Stimulated activated CD4-positive, alpha-beta T cell treated with anti-CD3 and anti-CD28 coated beads, Interleukin-12 subunit alpha, Interleukin-12 subunit beta, amount 100 ng/mL, for 4 hours (primary cell): ENCODE results near the gene SLC52A3.
"Not testable (repeated sequence)": the region's sequence is repeated elsewhere in the genome, so short reads cannot be mapped to it uniquely, and the experiment has no call there.

Source experiments
- DNase-seq: peaks from one replicate; pipeline ENCODE4 v3.0.0-alpha.2; 2020

The SLC52A3 gene

GRCh38 chr20:725491-725890 is 42.8 kb downstream of the SLC52A3 start:
- no peak for DNase-seq

DNA sequence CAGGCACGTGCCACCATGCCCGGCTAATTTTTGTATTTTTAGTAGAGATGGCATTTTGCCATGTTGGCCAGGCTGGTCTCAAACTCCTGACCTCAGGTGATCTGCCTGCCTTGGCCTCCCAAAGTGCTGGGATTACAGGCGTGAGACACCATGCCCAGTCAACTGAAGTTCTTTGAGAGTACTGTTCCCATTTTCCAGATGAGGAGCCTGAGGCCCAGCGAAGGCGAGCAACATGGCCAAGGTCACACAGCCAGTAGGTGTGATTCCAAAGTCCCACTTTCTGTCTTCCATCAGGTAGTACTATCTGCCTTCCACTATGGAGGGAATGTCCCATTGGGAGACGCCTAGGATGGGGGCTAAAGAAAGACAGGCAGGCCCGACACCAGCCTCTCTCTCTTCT is 43.5 kb downstream of the SLC52A3 start:
- not testable (repeated sequence) for DNase-seq

GRCh38 chr20:723756-724155 is 44.5 kb downstream of the SLC52A3 start:
- no peak for DNase-seq

GRCh38 chr20:722822-723644 is 45.3 kb downstream of the SLC52A3 start:
- no peak for DNase-seq

DNA sequence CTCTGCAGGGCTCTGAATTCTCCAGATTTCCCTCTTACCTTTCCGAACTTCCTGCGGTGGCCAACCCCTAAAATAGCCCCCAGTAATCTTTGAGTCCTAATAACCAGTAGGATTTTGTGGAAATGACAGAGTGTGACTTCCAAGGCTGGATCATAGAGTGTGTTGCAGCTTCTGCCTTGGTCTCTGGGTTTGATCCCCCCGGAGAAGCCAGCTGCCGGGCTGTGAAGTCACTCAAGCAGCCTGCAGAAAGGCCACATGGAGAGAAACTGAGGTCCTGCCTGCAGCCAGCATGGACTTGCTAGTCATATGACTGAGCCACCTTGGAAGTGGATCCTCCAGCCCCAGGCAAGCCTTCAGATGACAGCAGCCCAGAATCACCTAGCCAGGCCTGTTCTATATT is 46.4 kb downstream of the SLC52A3 start:
- no peak for DNase-seq

GRCh38 chr20:719816-720215 is 48.5 kb downstream of the SLC52A3 start:
- DNase-seq = no peak

DNA sequence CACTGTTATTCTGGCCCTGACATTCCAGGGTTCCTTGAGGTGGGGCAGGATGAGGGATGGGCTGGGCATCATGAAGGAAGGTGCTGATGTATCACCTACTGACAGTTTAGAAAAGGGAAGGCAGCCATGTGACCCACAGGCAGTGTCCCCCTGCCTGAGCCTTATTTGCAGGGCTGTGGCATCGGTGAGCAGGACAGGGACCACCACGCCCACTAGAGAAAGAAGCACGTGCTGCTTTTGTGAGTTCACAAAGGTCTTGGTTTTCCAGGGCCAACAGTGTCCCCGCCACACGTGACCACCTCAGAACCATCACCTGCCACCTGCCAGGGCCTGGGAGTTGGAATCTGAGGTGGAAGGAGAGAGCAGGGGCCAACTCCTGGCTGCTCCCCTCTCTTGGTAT is 49.2 kb downstream of the SLC52A3 start:
- DNase-seq = no peak

GRCh38 chr20:717832-718231 is 50.5 kb downstream of the SLC52A3 start:
- no peak for DNase-seq

GRCh38 chr20:717271-717670 is 51.0 kb downstream of the SLC52A3 start:
- no peak for DNase-seq

DNA sequence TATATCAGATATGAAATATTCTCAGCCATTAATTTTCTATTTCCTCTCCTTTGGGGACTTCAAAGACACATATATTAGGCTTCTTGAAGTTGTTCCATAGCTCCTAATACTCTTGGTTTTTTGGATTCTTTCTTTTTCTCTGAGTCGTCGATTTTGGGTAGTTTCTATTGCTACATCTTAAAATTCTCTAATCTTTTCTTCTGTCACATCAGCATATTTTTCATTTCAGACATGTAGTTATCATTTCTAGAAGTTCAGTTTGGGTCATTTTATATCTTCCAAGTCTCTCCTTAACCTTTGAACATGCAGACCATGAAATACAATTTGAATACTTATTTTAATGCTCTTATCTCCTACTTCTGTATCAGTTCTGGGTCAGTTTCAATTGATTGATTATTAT is 53.8 kb downstream of the SLC52A3 start:
- DNase-seq = no peak

GRCh38 chr20:711576-711975 is 56.7 kb downstream of the SLC52A3 start:
- DNase-seq = no peak

DNA sequence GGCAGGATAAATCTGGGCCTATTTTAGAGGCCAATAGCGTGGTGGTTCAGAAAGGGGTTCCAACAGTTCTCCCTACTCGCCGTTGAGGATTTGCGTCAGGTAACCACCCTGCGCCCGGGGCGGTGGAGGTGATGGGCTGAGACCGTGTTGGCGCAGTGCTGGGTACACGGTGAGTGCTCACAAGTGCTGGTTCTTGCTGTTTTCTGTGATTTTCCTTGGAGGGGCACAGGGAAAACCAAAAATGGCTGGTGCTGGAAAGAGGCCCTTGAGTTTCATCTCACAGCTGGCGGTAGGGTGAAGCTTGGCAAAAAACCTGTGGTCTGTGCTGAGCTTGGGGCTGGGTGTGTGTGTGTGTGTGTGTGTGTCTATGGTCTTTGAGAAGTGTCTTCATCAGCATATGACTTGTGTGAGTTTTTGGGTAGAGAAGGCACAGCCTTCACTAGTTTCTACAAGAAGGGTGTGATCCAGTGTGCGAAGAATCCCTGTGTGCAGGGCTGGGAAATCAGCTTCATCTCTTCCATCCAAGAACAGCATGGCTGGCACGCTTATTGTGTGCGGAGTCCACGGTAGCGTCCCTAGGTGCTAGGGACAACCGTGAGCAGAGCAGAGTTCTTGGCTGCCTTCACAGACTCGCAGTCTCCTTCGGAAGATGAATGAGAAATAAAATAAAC is 57.4 kb downstream of the SLC52A3 start:
- DNase-seq = no peak
